Effector memory CD4-positive, alpha-beta T cell (primary cell): Measurements from ENCODE around the gene IL9.
"Not testable (repeated sequence)": the region's sequence is repeated elsewhere in the genome, so short reads cannot be mapped to it uniquely, and the experiment has no call there.

ENCODE experiments used
- DNase-seq, 3 donors: peaks; one replicate each; pipeline ENCODE4 v3.0.0-alpha.2; 2020
- H3K27ac ChIP-seq: 2 replicates; pipeline ENCODE4 v1.7.0; 2013; ENCODE audit warnings: mild to moderate bottlenecking, low read length, moderate library complexity; ENCODE audit not compliant: insufficient read depth, poor library complexity, severe bottlenecking
- H3K27me3 ChIP-seq: replicated peaks from 2 replicates; pipeline ENCODE4 v1.7.0; 2013; ENCODE audit warnings: mild to moderate bottlenecking, low read length; ENCODE audit not compliant: insufficient read depth, control insufficient read depth, poor library complexity, severe bottlenecking
- H3K36me3 ChIP-seq: 2 replicates; pipeline ENCODE4 v1.7.0; 2013; ENCODE audit warnings: mild to moderate bottlenecking, low read length, moderate library complexity; ENCODE audit not compliant: control insufficient read depth, insufficient read depth
- H3K4me1 ChIP-seq: 2 replicates; pipeline ENCODE4 v1.7.0; 2013; ENCODE audit warnings: low read length, mild to moderate bottlenecking; ENCODE audit not compliant: control insufficient read depth, insufficient read depth, poor library complexity, severe bottlenecking
- H3K4me3 ChIP-seq: 2 replicates; pipeline ENCODE4 v1.7.0; 2013; ENCODE audit warnings: low read length, low read depth, mild to moderate bottlenecking; ENCODE audit not compliant: insufficient read depth, poor library complexity, severe bottlenecking
- H3K9me3 ChIP-seq: 2 replicates; pipeline ENCODE4 v1.7.0; 2013; ENCODE audit warnings: mild to moderate bottlenecking, low read length, moderate library complexity; ENCODE audit not compliant: control insufficient read depth

Gene IL9

DNA sequence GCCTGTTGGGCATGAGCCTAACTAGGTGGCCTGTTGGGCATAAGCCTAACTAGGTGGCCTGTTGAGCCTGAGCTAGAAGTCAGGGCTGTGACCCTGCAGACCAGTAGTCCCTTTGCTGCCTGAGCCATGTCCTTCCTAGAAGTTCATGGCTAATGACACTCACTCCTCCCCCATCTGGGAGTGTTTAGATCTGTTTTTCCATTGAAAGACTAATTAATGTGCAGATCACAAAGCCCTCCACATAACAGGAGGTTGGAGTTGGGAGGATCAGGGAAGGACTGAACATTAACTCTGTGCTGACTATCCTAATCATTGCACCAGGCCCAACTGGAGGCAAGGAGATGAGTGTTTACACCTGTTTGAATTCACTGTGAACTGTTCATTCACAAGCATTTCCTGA is 33.6 kb downstream of the IL9 start:
- Histone ChIP-seq H3K27ac (no peak overlapping the region), H3K4me3 (no peak overlapping the region), H3K4me1 (no peaks in the 10 kb centered on the region), H3K36me3 (no peaks in the 10 kb centered on the region), H3K9me3 (no peaks in the 10 kb centered on the region), H3K27me3 (no peaks in the 10 kb centered on the region)
- no peak for DNase-seq

DNA sequence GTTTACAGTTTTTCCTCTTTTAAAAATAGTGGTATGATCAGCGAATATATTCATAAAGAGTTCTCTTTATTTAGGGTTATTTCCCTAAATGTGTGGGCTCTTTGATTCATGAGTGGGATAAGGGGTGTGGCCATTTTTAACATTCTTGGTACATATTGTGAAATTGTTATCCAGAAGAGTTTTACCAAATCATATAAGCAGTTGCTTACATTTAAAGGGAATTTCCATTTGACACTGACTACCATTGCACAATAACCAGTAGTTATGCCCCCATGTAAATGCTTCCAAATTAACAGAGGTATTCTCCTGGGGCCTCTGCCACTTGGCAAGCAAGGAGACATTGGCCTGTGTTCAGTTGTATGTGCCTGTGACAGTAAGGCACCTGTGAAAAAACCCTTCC is 34.0 kb downstream of the IL9 start:
- H3K27ac ChIP-seq: no peak overlapping the region
- no peaks in the 10 kb centered on the region for H3K27me3 ChIP-seq
- H3K9me3 ChIP-seq: no peaks in the 10 kb centered on the region
- H3K4me3 ChIP-seq: no peak overlapping the region
- no peaks in the 10 kb centered on the region for H3K36me3 ChIP-seq
- no peak for DNase-seq
- H3K4me1 ChIP-seq: no peaks in the 10 kb centered on the region

DNA sequence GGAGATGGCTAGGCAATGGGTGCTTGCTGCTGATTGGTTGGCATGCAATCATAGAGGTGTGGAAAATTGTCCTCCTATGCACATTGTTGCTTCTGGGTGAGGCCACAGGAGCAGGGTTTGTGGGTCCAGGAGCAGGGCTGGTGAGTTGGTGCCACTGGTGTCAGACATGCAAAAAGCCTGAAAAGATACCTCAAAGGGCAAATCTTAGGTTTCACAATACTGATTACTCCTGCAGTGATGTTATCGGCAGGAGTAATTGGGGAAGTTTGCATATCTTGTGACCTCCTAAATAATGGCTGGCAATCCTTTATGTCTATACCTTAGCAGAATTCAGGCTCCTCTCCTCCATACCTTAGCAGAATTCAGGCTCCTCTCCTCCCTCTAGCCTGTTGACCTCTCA is 36.0 kb downstream of the IL9 start:
- no peaks in the 10 kb centered on the region for H3K27me3 ChIP-seq
- DNase-seq: no peak
- H3K9me3 ChIP-seq: no peaks in the 10 kb centered on the region
- no peak overlapping the region for H3K4me3 ChIP-seq
- H3K4me1 ChIP-seq: no peaks in the 10 kb centered on the region
- H3K36me3 ChIP-seq: no peaks in the 10 kb centered on the region
- H3K27ac ChIP-seq: no peak overlapping the region

GRCh38 chr5:135859186-135859585 is 36.5 kb downstream of the IL9 start:
- H3K9me3 ChIP-seq, H3K27me3 ChIP-seq, DNase-seq, H3K4me3 ChIP-seq, H3K36me3 ChIP-seq, H3K4me1 ChIP-seq, H3K27ac ChIP-seq: not testable (repeated sequence)

- no peak overlapping the region for H3K27ac ChIP-seq
- H3K27me3 ChIP-seq: no peaks in the 10 kb centered on the region
- H3K36me3 ChIP-seq: no peaks in the 10 kb centered on the region
- H3K4me3 ChIP-seq: no peak overlapping the region
- no peaks in the 10 kb centered on the region for H3K9me3 ChIP-seq
- DNase-seq: no peak
- no peaks in the 10 kb centered on the region for H3K4me1 ChIP-seq
Measured at GRCh38 chr5:135857630-135858311, 37.9 kb downstream of the IL9 start.

DNA sequence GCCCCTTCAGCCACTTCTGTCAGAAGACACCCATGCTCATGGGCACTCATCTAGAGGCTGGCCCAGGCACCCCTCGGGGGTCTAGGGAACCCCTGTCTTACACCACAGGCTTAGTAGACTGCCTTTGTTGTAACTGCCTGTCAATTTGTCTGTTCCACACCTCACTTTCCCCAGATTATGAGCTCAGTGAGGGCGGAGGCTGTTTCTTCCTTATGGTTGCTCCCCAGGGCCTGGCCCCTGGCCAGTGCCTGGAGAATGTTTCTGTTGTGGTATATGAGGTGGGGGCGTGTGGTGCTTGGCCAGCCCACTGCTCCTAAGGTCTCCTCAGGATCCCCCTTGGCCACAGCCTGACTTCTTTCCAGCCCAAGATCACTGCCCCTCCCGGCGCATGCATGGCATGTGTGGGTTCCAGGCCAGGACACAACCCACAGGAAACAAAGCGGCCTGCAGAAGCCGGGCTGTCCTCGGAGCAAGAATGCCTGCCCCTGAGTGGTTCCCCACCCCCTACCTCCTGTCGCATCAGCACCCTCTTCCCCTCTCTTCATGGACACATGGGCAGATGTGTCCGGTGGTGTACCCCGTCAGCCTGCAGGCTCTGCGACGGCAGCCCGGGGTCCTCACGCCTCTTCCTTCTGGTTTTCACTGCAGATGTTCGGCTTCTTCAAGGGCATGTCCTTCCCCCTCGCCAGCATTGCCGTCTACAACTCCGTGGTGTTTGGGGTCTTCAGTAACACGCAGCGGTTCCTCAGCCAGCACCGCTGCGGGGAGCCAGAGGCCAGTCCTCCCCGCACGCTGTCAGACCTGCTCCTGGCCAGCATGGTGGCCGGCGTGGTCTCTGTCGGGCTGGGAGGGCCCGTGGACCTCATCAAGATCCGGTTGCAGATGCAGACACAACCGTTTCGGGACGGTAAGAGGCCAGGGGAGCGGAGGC is 43.5 kb downstream of the IL9 start:
- Histone ChIP-seq H3K4me3 (no peak overlapping the region), H3K4me1 (no peaks in the 10 kb centered on the region), H3K36me3 (no peaks in the 10 kb centered on the region), H3K27ac (no peak overlapping the region), H3K27me3 (no peaks in the 10 kb centered on the region), H3K9me3 (no peaks in the 10 kb centered on the region)
- no peak for DNase-seq

- H3K9me3 ChIP-seq: no peaks in the 10 kb centered on the region
- DNase-seq: no peak
- no peak overlapping the region for H3K4me3 ChIP-seq
- no peak overlapping the region for H3K27ac ChIP-seq
- H3K4me1 ChIP-seq: no peaks in the 10 kb centered on the region
- H3K36me3 ChIP-seq: no peaks in the 10 kb centered on the region
- no peaks in the 10 kb centered on the region for H3K27me3 ChIP-seq
Measured at GRCh38 chr5:135851186-135851914, 44.3 kb downstream of the IL9 start.

- Histone ChIP-seq H3K27ac (no peak overlapping the region), H3K4me1 (no peaks in the 10 kb centered on the region), H3K4me3 (no peak overlapping the region), H3K9me3 (no peaks in the 10 kb centered on the region), H3K36me3 (no peaks in the 10 kb centered on the region), H3K27me3 (no peaks in the 10 kb centered on the region)
- no peak for DNase-seq
Measured at GRCh38 chr5:135850671-135851070, 45.0 kb downstream of the IL9 start.

GRCh38 chr5:135850231-135850630 is 45.4 kb downstream of the IL9 start:
- no peak overlapping the region for H3K27ac ChIP-seq
- no peaks in the 10 kb centered on the region for H3K4me1 ChIP-seq
- H3K27me3 ChIP-seq: no peaks in the 10 kb centered on the region
- H3K4me3 ChIP-seq: no peak overlapping the region
- no peak for DNase-seq
- no peaks in the 10 kb centered on the region for H3K36me3 ChIP-seq
- H3K9me3 ChIP-seq: no peaks in the 10 kb centered on the region

- Histone ChIP-seq H3K9me3 (no peaks in the 10 kb centered on the region), H3K27me3 (no peaks in the 10 kb centered on the region), H3K27ac (no peak overlapping the region), H3K36me3 (no peaks in the 10 kb centered on the region), H3K4me3 (no peak overlapping the region), H3K4me1 (no peaks in the 10 kb centered on the region)
- no peak for DNase-seq
Measured at GRCh38 chr5:135847976-135848375, 47.7 kb downstream of the IL9 start.
